BJ (cell line): ENCODE data around the gene OXCT2. TPM values are rescaled to one million over a fixed set of nuclear protein-coding genes. Genes with fewer than 3 reads are reported as not detected.

ENCODE experiments used
- CTCF ChIA-PET: fragments of 350-600 bp; formaldehyde crosslinking; extraction: SDS; loops from one replicate; lab custom pipeline; 2021; ENCODE audit warnings: antibody characterized with exemption, inconsistent platforms; lab: Yijun Ruan, JAX
- POLR2A ChIA-PET: fragments of 300-600 bp; sonication (Branson Sonifier 250); formaldehyde crosslinking; extraction: SDS; loops from one replicate; lab custom pipeline; 2021; ENCODE audit warnings: antibody characterized with exemption; lab: Charles Lee
- DNase-seq: peaks from one replicate; pipeline ENCODE4 v3.0.0-alpha.2; 2011; ENCODE audit warnings: low read depth
- H3K27me3 ChIP-seq: 2 replicates; pipeline ENCODE4 v1.6.0; 2011; ENCODE audit warnings: low read length; ENCODE audit not compliant: control insufficient read depth, insufficient read depth
- H3K36me3 ChIP-seq: 2 replicates; pipeline ENCODE4 v1.5.1; 2011; ENCODE audit warnings: low read length; ENCODE audit not compliant: control insufficient read depth, insufficient read depth
- H3K4me3 ChIP-seq: 2 replicates; pipeline ENCODE4 v1.5.1; 2011; ENCODE audit warnings: low read depth, mild to moderate bottlenecking, control low read depth, low read length
- CTCF ChIP-seq: IDR thresholded peaks from 2 replicates; pipeline ENCODE4 v1.5.1; 2011; ENCODE audit warnings: low read depth, mild to moderate bottlenecking, control low read depth, inconsistent platforms, low read length, moderate library complexity; ENCODE audit not compliant: insufficient read depth
- polyA plus RNA-seq: library from polyadenylated mRNA; depleted of rRNA; stranded (reverse); fragments of >200 nt; gene quantifications from 2 replicates; pipeline ENCODE4 v1.2.3, GENCODE V29; 2011

The OXCT2 gene
- polyA plus RNA-seq, 1 experiment = 1.2 TPM

DNA sequence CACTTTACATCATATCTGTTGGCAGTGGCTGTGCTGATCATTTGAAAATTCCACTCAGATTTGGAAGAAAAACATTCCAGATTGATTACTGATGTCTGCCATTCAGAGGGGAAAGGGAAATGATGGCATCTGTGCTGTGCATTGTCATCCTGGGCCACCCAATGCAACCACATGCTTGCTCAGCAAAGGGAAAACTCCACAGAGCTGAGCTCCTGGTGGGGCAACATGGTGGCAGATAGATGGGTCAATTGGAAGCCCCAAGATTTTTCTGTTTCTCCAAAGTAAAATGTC, 11.8 kb downstream of the OXCT2 start:
- POLR2A ChIA-PET = no interaction called here
- no peak for DNase-seq
- CTCF ChIA-PET = no interaction called here
- Histone ChIP-seq H3K36me3 (peaks cover 9% of the 10 kb centered on the region), H3K27me3 (no peaks in the 10 kb centered on the region), H3K4me3 (no peak overlapping the region)
- no peak for TF ChIP-seq CTCF

- no peak for DNase-seq
- no peaks in the 10 kb centered on the region for H3K27me3 ChIP-seq
- ChIA-PET POLR2A (no interaction called here), CTCF (no interaction called here)
- TF ChIP-seq CTCF = no peak
- H3K4me3 ChIP-seq = no peak overlapping the region
- peaks cover 9% of the 10 kb centered on the region for H3K36me3 ChIP-seq
Observed at GRCh38 chr1:39758556-39759435, 12.4 kb downstream of the OXCT2 start.

GRCh38 chr1:39757501-39757900, 13.6 kb downstream of the OXCT2 start:
- CTCF ChIA-PET = no interaction called here

GRCh38 chr1:39755965-39756659, 15.0 kb downstream of the OXCT2 start:
- Histone ChIP-seq H3K36me3 (peaks cover 29% of the 10 kb centered on the region), H3K4me3 (no peak overlapping the region), H3K27me3 (no peaks in the 10 kb centered on the region)
- DNase-seq = no peak
- CTCF ChIA-PET = interaction anchor here (0.8 kb wide), 1 partner anchor 16 kb away, joined by 3 read pairs; no protein-coding TSS in a partner anchor
- POLR2A ChIA-PET = no interaction called here
- TF ChIP-seq CTCF = no peak

More at GRCh38 chr1:39757501-39757900, 13.6 kb downstream of the OXCT2 start:
- Histone ChIP-seq H3K36me3 (peaks cover 19% of the 10 kb centered on the region), H3K4me3 (no peak overlapping the region), H3K27me3 (no peaks in the 10 kb centered on the region)
- POLR2A ChIA-PET = no interaction called here
- DNase-seq = no peak
- no peak for TF ChIP-seq CTCF

DNA sequence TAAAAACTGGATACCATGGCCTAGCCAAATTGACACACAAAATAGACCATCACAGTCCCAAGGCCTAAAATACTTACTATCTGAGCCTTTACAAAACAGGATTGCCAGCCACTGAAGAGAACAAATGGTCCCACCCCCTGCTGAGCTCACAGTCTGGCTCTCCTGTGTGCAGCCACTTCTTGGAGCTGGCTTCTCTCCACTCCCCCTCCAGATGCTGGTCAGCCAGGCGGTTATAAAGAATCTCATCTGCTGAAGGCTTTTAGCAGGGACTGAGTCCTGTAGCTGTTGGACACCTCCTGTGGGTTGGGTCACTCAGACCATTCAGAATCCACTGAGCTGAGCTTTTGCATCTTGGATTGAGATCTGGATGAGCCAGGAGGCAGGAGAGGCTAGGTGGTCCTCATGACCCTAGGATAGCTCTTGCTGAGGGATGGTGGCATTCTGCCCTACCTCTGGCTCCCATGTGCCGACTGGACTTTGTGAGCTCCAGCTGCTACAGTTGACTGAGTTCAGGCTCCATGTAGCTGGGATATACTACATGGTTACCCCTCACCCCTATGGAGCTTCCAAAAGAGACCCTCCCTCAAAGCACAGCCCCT, 16.1 kb downstream of the OXCT2 start:
- DNase-seq = no peak
- ChIA-PET POLR2A (no interaction called here), CTCF (no interaction called here)
- no peak for TF ChIP-seq CTCF
- Histone ChIP-seq H3K36me3 (peaks cover 31% of the 10 kb centered on the region), H3K4me3 (no peak overlapping the region), H3K27me3 (no peaks in the 10 kb centered on the region)
